HEK293T (cell line): ENCODE measurements around the gene RAB6D.
"Not testable (repeated sequence)": the region's sequence is repeated elsewhere in the genome, so short reads cannot be mapped to it uniquely, and the experiment has no call there.

Source experiments
- FOXA1 ChIP-seq: fragments of 450-650 bp; IDR thresholded peaks from 2 replicates; pipeline ENCODE4 v1.6.1; 2016; ENCODE audit warnings: mild to moderate bottlenecking
- L3MBTL2 ChIP-seq: fragments of 450-650 bp; conservative IDR thresholded peaks from 2 replicates; pipeline ENCODE4 v1.6.1; 2016; ENCODE audit warnings: mild to moderate bottlenecking
- NFRKB ChIP-seq: fragments of 450-650 bp; IDR thresholded peaks from 2 replicates; pipeline ENCODE4 v1.6.1; 2016; ENCODE audit warnings: mild to moderate bottlenecking, moderate library complexity
- SP1 ChIP-seq: fragments of 450-650 bp; IDR thresholded peaks from 2 replicates; pipeline ENCODE4 v1.6.1; 2017
- SUZ12 ChIP-seq: fragments of 450-650 bp; IDR thresholded peaks from 2 replicates; pipeline ENCODE4 v1.6.1; 2016; ENCODE audit warnings: mild to moderate bottlenecking
- ZNF384 ChIP-seq: fragments of 450-650 bp; IDR thresholded peaks from 2 replicates; pipeline ENCODE4 v1.6.1; 2016
- TF ChIP-seq, protein P1 (sequence below): fragments of 450-650 bp; IDR thresholded peaks from 2 replicates; pipeline ENCODE4 v1.6.1; 2016

DNA sequence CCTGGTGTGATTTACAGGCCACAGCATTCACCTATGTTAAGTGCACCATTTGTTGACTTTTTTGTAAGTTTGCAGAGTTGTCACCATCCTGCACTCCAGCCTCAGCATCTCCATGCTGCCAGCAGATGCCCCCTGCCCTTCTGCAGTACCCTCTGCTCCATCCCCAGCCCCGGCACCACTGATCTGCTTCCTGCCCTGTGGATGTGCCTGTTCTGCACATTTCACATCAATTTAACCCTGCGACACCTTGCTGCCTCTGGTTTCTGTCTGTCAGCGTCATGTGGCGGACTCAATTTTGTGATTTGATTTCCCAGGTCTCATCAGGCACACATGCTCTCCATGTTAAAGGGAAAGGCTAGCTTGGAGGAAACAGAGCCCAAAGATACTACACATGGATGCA, 36.5 kb upstream of the RAB6D start:
- TF ChIP-seq ZNF384, SP1, FOXA1, NFRKB, SUZ12, L3MBTL2: not testable (repeated sequence)
- TF ChIP-seq, protein P1, sequence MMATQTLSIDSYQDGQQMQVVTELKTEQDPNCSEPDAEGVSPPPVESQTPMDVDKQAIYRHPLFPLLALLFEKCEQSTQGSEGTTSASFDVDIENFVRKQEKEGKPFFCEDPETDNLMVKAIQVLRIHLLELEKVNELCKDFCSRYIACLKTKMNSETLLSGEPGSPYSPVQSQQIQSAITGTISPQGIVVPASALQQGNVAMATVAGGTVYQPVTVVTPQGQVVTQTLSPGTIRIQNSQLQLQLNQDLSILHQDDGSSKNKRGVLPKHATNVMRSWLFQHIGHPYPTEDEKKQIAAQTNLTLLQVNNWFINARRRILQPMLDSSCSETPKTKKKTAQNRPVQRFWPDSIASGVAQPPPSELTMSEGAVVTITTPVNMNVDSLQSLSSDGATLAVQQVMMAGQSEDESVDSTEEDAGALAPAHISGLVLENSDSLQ, result not testable (repeated sequence)
